DND-41 (cell line): ENCODE measurements around the gene DNMT3L.
"Not testable (repeated sequence)": the region's sequence is repeated elsewhere in the genome, so short reads cannot be mapped to it uniquely, and the experiment has no call there.

Experiments used
- ATAC-seq: fragments of 200-7000 bp; cut with Tn5 transposase; 3 replicates; pipeline ENCODE4 v1.9.1; 2021; ENCODE audit warnings: low read depth; ENCODE audit not compliant: insufficient read depth
- DNase-seq: peaks from one replicate; pipeline ENCODE4 v3.0.0-alpha.2; 2020
- H2AFZ ChIP-seq: 2 replicates; pipeline ENCODE4 v1.6.0; 2012; ENCODE audit warnings: low read depth, low read length
- H3K27ac ChIP-seq: 2 replicates; pipeline ENCODE4 v1.5.1; 2012; ENCODE audit warnings: low read length, inconsistent platforms
- H3K27me3 ChIP-seq: fragments of 200-600 bp; sonication (generic); 2 replicates; pipeline ENCODE4 v1.6.0; 2012; ENCODE audit warnings: low read length, mild to moderate bottlenecking, inconsistent platforms; ENCODE audit not compliant: insufficient read depth, poor library complexity
- H3K36me3 ChIP-seq: 2 replicates; pipeline ENCODE4 v1.5.1; 2012; ENCODE audit warnings: low read length, inconsistent platforms; ENCODE audit not compliant: insufficient read depth
- H3K4me1 ChIP-seq: 2 replicates; pipeline ENCODE4 v1.5.1; 2012; ENCODE audit warnings: mild to moderate bottlenecking, low read length; ENCODE audit not compliant: insufficient read depth
- H3K4me2 ChIP-seq: 2 replicates; pipeline ENCODE4 v1.6.0; 2012; ENCODE audit warnings: mild to moderate bottlenecking, moderate library complexity, low read length, inconsistent platforms; ENCODE audit not compliant: insufficient read depth
- H3K4me3 ChIP-seq, 2 experiments: fragments of 200-600 bp in 1 of 2; shearing (Covaris generic) in 1 of 2; 2 replicates each; pipeline ENCODE4 v1.5.1; 2012 to 2016; ENCODE audit warnings: inconsistent platforms in 2 of 2, low read length in 2 of 2, mild to moderate bottlenecking in 2 of 2, low read depth in 1 of 2, moderate library complexity in 1 of 2
- H3K79me2 ChIP-seq: 2 replicates; pipeline ENCODE4 v1.6.0; 2012; ENCODE audit warnings: low read length, inconsistent platforms; ENCODE audit not compliant: insufficient read depth
- H3K9ac ChIP-seq: 2 replicates; pipeline ENCODE4 v1.6.0; 2012; ENCODE audit warnings: low read depth, mild to moderate bottlenecking, inconsistent platforms, low read length, moderate library complexity
- H3K9me3 ChIP-seq: 2 replicates; pipeline ENCODE4 v1.5.1; 2012; ENCODE audit warnings: low read length, moderate library complexity, mild to moderate bottlenecking, inconsistent platforms; ENCODE audit not compliant: insufficient read depth, severe bottlenecking
- H4K20me1 ChIP-seq: 2 replicates; pipeline ENCODE4 v1.6.0; 2012; ENCODE audit warnings: low read length; ENCODE audit not compliant: insufficient read depth
- CTCF ChIP-seq: IDR thresholded peaks from 2 replicates; pipeline ENCODE4 v1.5.1; 2012; ENCODE audit warnings: borderline replicate concordance, low read length, moderate library complexity, mild to moderate bottlenecking; ENCODE audit not compliant: poor library complexity, severe bottlenecking; ENCODE audit errors: extremely low read depth
- EZH2 ChIP-seq: IDR thresholded peaks from 3 replicates; pipeline ENCODE4 v1.6.1; 2012; ENCODE audit warnings: borderline replicate concordance, low read depth, mild to moderate bottlenecking, moderate library complexity, low read length, inconsistent platforms; ENCODE audit not compliant: severe bottlenecking

DNMT3L gene

GRCh38 chr21:44303490-44303981 is 41.8 kb upstream of the DNMT3L start:
- H3K79me2 ChIP-seq = peaks cover 68% of the 10 kb centered on the region
- no peak overlapping the region for H3K4me2 ChIP-seq
- peaks cover 68% of the 10 kb centered on the region for H4K20me1 ChIP-seq

GRCh38 chr21:44302573-44303401 is 41.1 kb upstream of the DNMT3L start:
- H3K27ac ChIP-seq, H2AFZ ChIP-seq, H3K27me3 ChIP-seq, DNase-seq, H3K9me3 ChIP-seq, ATAC-seq, H3K9ac ChIP-seq, H3K4me3 ChIP-seq: not testable (repeated sequence)
- H3K79me2 ChIP-seq = peaks cover 68% of the 10 kb centered on the region
- TF ChIP-seq CTCF = peak; percentile 20
- H3K4me2 ChIP-seq = peak overlapping the region; percentile 5; the same call in 1 of the 2 replicates
- peaks cover 35% of the 10 kb centered on the region for H3K4me1 ChIP-seq
- H4K20me1 ChIP-seq = peaks cover 62% of the 10 kb centered on the region
- peaks cover 40% of the 10 kb centered on the region for H3K36me3 ChIP-seq

More at GRCh38 chr21:44303490-44303981, 41.8 kb upstream of the DNMT3L start:
- no peak overlapping the region for H3K4me3 ChIP-seq
- ATAC-seq = no peak
- H3K36me3 ChIP-seq = peaks cover 46% of the 10 kb centered on the region
- no peaks in the 10 kb centered on the region for H3K9me3 ChIP-seq
- TF ChIP-seq CTCF (no peak), EZH2 (no peak)
- H3K27me3 ChIP-seq = no peaks in the 10 kb centered on the region
- H2AFZ ChIP-seq = no peak overlapping the region
- no peak overlapping the region for H3K9ac ChIP-seq
- H3K4me1 ChIP-seq = peaks cover 31% of the 10 kb centered on the region
- no peak overlapping the region for H3K27ac ChIP-seq
- no peak for DNase-seq

GRCh38 chr21:44301961-44302406 is 40.3 kb upstream of the DNMT3L start:
- no peaks in the 10 kb centered on the region for H3K27me3 ChIP-seq
- TF ChIP-seq CTCF (no peak), EZH2 (no peak)
- H3K9me3 ChIP-seq = no peaks in the 10 kb centered on the region
- DNase-seq = no peak
- H3K4me3 ChIP-seq = no peak overlapping the region; a peak in 1 of 4 replicates
- H3K36me3 ChIP-seq = peaks cover 32% of the 10 kb centered on the region
- no peak overlapping the region for H2AFZ ChIP-seq
- no peak overlapping the region for H3K27ac ChIP-seq
- peak overlapping the region; percentile 71; the same call in 1 of the 2 replicates for H3K9ac ChIP-seq
- peaks cover 40% of the 10 kb centered on the region for H3K4me1 ChIP-seq
- peaks cover 59% of the 10 kb centered on the region for H4K20me1 ChIP-seq
- peak overlapping the region; percentile 81 for H3K4me2 ChIP-seq
- peaks cover 66% of the 10 kb centered on the region for H3K79me2 ChIP-seq
- no peak for ATAC-seq
